ENCODE data around the gene MSMB.
"Not testable (repeated sequence)": the region's sequence is repeated elsewhere in the genome, so short reads cannot be mapped to it uniquely, and the experiment has no call there.

The MSMB gene

GRCh38 chr10:46069771-46070463, 23.8 kb upstream of the MSMB start:
- no peak for DNase-seq

- no peak for DNase-seq
Observed at GRCh38 chr10:46068905-46069304, 22.8 kb upstream of the MSMB start.

GRCh38 chr10:46068117-46068516, 22.0 kb upstream of the MSMB start:
- DNase-seq, result no peak

- no peak for DNase-seq
Observed at GRCh38 chr10:46064269-46064817, 18.3 kb upstream of the MSMB start.

- DNase-seq, result no peak
Observed at GRCh38 chr10:46062723-46063428, 16.8 kb upstream of the MSMB start.

GRCh38 chr10:46060706-46061105, 14.6 kb upstream of the MSMB start:
- DNase-seq, result no peak

GRCh38 chr10:46057927-46058326, 11.9 kb upstream of the MSMB start:
- not testable (repeated sequence) for DNase-seq

GRCh38 chr10:46057038-46057437, 11.0 kb upstream of the MSMB start:
- DNase-seq, result no peak

GRCh38 chr10:46055771-46056170, 9.7 kb upstream of the MSMB start:
- no peak for DNase-seq

GRCh38 chr10:46053534-46054434, 7.7 kb upstream of the MSMB start:
- DNase-seq, result no peak

GRCh38 chr10:46052791-46053375, 6.8 kb upstream of the MSMB start:
- DNase-seq, result no peak

GRCh38 chr10:46052057-46052790, 6.2 kb upstream of the MSMB start:
- DNase-seq, result no peak

- DNase-seq, result no peak
Observed at GRCh38 chr10:46050941-46051623, 5.0 kb upstream of the MSMB start.

- not testable (repeated sequence) for DNase-seq
Observed at GRCh38 chr10:46049497-46049831, 3.4 kb upstream of the MSMB start.

GRCh38 chr10:46048152-46048551, 2.1 kb upstream of the MSMB start:
- no peak for DNase-seq

GRCh38 chr10:46042527-46042926, 3.5 kb downstream of the MSMB start:
- no peak for DNase-seq

- no peak for DNase-seq
Observed at GRCh38 chr10:46040004-46040403, 6.1 kb downstream of the MSMB start.

- DNase-seq, result no peak
Observed at GRCh38 chr10:46037107-46037825, 8.8 kb downstream of the MSMB start.

GRCh38 chr10:46035923-46036849, 9.9 kb downstream of the MSMB start:
- DNase-seq, result no peak

GRCh38 chr10:46033602-46034011, 12.5 kb downstream of the MSMB start:
- no peak for DNase-seq

All from RPMI8226 (cell line).